DOHH2 (cell line): ENCODE measurements around the gene HIVEP3.

Source experiments
- CTCF ChIP-seq: fragments of 200-600 bp; sonication (generic); IDR thresholded peaks from one replicate; pipeline ENCODE4 v1.5.1; 2014; ENCODE audit warnings: antibody characterized with exemption, mild to moderate bottlenecking, low read depth, low read length; ENCODE audit not compliant: poor library complexity, severe bottlenecking
- EZH2phosphoT487 ChIP-seq: fragments of 200-600 bp; sonication (generic); IDR thresholded peaks from 2 replicates; pipeline ENCODE4 v1.6.1; 2017; ENCODE audit warnings: borderline replicate concordance, mild to moderate bottlenecking, antibody characterized with exemption, low read length, moderate library complexity, mixed read lengths

GRCh38 chr1:41490911-41491310 is 427.8 kb downstream of the HIVEP3 start:
- TF ChIP-seq CTCF = no peak
- TF ChIP-seq EZH2phosphoT487 = no peak
